Stimulated activated CD8-positive, alpha-beta memory T cell treated with anti-CD3 and anti-CD28 coated beads, Interleukin-7, amount 100 ng/mL, for 4 hours (primary cell): ENCODE measurements around the gene HLA-DRA.

Experiments
- DNase-seq, 2 donors: peaks; one replicate each; pipeline ENCODE4 v3.0.0-alpha.2; 2020; ENCODE audit warnings: low read depth in 2 of 2

Gene HLA-DRA

DNA sequence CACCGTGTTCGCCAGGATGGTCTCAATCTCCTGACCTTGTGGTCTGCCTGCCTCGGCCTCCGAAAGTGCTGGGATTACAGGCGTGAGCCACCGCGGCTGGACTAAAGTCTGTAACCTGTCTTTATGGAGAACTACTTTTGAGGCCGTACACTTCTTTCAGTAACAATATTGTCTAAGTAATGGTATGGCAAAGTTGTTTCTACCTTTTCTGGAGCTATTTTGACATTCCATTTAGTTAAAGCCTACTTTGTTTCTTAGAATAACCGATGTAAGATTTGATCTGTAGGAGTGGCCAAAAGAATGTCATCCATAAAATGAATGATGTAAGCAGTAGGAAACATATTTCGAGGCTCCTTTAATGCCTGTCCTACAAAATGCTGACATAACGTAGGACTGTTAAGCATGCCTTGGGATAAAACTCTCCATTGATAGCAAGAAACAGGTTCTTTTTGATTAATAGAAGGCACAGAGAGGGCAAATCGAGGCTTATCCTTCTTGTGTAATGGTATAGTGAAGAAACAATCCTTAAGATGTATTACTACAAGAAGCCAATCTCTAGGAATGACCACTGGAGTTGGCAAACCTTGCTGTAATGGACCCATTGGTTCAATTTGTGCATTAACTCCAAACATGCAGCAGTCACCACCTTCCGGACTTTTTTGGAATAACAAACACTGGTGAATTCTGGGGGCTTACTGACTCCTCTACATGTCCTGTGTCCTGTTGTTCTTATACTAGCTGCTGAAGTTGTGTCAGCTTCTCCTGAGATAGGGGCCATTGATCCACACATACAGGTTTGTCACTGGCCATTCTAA is 35.9 kb downstream of the HLA-DRA start:
- DNase-seq: no peak

DNA sequence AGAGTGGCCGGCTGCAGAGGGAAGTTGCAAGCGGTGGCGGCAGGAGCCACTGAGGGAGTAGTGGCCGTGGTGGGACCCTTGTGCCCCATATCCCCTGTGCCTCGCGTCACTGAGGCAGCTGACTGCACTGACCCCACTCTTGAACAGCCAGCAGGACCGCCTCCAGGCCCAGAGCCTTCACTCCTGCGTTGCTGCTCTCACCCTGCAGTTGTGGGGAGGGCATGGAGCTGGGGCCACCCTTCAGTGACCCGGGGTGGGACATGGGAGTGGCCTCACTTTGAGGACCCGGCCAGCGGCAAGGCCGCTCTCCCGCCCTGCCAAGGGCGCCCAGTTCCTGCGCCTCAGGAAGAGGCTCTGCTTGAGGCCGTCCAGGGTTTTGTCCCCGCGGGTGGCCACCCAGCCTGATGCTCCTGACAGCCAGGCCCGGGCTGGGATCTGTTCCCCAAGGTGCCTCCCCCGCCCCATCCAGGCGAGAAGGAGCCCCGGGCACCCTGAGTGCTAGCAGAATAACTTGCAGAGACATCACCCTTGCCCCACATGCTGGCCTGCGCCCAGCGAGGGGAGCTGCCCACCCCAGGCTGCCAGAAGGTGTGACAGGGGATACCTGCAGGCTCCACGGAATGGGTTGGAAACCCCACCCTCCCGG is 44.4 kb downstream of the HLA-DRA start:
- no peak for DNase-seq

DNA sequence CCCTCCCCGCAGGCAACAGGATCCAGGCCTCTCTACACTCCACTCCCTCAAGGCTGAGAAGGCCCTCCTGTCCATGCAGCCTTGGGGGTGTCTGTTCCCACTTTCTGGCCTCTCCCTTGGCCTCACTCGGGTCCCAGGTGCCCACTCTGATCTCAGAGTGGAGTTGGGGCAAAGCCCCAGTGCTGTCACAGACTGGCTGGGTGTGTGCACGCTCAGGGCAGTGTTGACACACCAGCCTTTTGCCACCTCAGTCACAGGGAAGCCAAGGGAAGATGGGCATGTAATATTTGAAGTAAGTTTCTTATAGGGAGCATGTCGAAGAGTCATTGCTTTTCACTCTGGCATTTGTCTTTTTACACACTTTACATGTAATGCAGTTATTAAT is 44.9 kb downstream of the HLA-DRA start:
- no peak for DNase-seq

- DNase-seq: no peak
Observed at GRCh38 chr6:32488083-32488482, 48.4 kb downstream of the HLA-DRA start.

DNA sequence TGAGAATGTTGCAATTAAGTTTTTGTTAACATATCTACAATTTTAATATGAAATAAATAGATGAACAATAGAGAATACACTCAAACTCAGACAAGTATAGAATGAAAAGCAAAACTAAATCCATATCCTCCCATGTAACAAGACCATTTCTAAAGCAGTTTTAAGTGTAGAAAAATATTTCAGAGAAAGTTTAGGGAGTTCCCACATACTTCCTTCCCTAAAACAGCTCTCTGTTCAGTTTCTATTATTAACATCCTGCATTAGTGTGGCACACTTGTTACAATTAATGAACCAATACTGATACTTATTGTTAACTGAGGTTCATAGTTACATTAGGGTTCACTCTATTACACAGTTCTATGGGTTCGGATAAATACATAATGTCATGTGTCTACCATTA is 52.0 kb downstream of the HLA-DRA start:
- DNase-seq: no peak

DNA sequence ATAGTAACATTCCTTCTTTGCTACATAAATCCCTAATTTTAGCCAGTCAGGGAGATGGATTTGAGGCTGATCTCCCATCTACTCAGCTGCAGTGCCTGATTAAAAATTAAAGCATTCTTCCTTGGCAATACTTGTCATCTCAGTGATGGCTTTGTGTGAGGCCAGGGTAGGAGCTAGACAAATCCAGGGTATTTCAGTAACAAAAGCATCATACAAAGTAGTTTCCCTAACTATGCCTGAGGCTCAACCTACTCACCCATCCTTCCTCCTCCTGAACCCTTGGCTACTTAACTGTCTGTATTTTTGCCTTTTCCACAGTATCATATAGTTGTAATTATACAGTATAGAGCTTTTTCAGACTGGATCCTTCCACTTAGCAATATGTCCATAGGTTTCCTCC is 52.7 kb downstream of the HLA-DRA start:
- DNase-seq: no peak
